ENCODE measurements around the gene NRL. TPM values are rescaled to one million over a fixed set of nuclear protein-coding genes. Genes with fewer than 3 reads are reported as not detected.
A peak's percentile ranks its signal among the peaks of the same experiment; 100 is the strongest.

NRL gene
- total RNA-seq, 1 experiment from 2014 or later, result 0.66 TPM

GRCh38 chr14:24147761-24148428 is 33.1 kb upstream of the NRL start:
- Histone ChIP-seq H3K4me1 (ENCODE audit: control insufficient read depth in 1 of 2, insufficient read depth in 2 of 2, low read length in 2 of 2) (peaks cover 13 to 17% of the 10 kb centered on the region in 2 experiments), H3K27me3 (ENCODE audit: insufficient read depth, low read length) (no peaks in the 10 kb centered on the region), H3K4me3 (replicated peaks in 1 of 2; ENCODE audit: low read depth in 1 of 2, low read length in 2 of 2) (peak overlapping the region; percentile 97 to 99), H3K9me3 (ENCODE audit: control insufficient read depth in 1 of 2, insufficient read depth in 1 of 2, low read depth in 1 of 2, low read length in 2 of 2) (no peaks in the 10 kb centered on the region), H3K4me2 (ENCODE audit: low read length) (peak overlapping the region; percentile 92), H2AFZ (ENCODE audit: low read depth, low read length, poor library complexity, severe bottlenecking) (no peak overlapping the region), H3K9ac (ENCODE audit: low read length) (peak overlapping the region; percentile 86), H3K9me2 (ENCODE audit: insufficient read depth) (no peaks in the 10 kb centered on the region), H3K79me2 (ENCODE audit: insufficient read depth, low read length) (peaks cover 58% of the 10 kb centered on the region), H3K27ac (ENCODE audit: low read depth, low read length) (peak overlapping the region; percentile 95), H4K20me1 (ENCODE audit: insufficient read depth) (no peaks in the 10 kb centered on the region), H3K36me3 (ENCODE audit: control insufficient read depth in 1 of 2, insufficient read depth in 2 of 2, low read length in 2 of 2) (peaks cover 35 to 40% of the 10 kb centered on the region in 2 experiments)
- RAD21 ChIA-PET (ENCODE audit: low non-redundant PET in 1 of 2, low total read pairs in 2 of 2, uncharacterized antibody in 2 of 2, unreplicated experiment in 2 of 2), result no interaction called here
- ATAC-seq (no peak), DNase-seq (ENCODE audit: low read depth, low spot score) (no peak)
- CTCF ChIA-PET, result interaction anchor here (2.1 to 3.9 kb wide), 2 partner anchors 13 to 90 kb away, joined by 7 to 19 read pairs; partner anchors contain the start of gene IRF9
- POLR2A ChIA-PET, result interaction anchor here (2.0 kb wide), 1 partner anchor 13 kb away, joined by 18 read pairs; the partner anchor contains the start of gene IRF9
- TF ChIP-seq CEBPB (IDR thresholded peaks at IDR 0.05; ENCODE audit: low read depth), result no peak
- peak; percentile 66; the same call in 1 of the 2 replicates for TF ChIP-seq ZFX (IDR thresholded peaks at IDR 0.05)
- intact Hi-C loops (cut with micrococcal nuclease), result no loop called here
- TSS peak; percentile 51 for BruUV-seq (replicated peaks)

GRCh38 chr14:24146978-24147760 is 32.4 kb upstream of the NRL start, which contains the start of gene RNF31:
TSS of gene RNF31 (plus strand) at chr14:24147498. CDS start at chr14:24147699, 201 bp downstream.
- RAD21 ChIA-PET (ENCODE audit: low non-redundant PET in 1 of 2, low total read pairs in 2 of 2, uncharacterized antibody in 2 of 2, unreplicated experiment in 2 of 2), result interaction anchor here (0.6 to 1.2 kb wide), 3 partner anchors 11 to 38 kb away, joined by 3 to 4 read pairs (median 4); partner anchors contain the start of genes IRF9 (in 1 of the 2) and PSME1 (in 1 of the 2)
- Histone ChIP-seq H3K36me3 (ENCODE audit: control insufficient read depth in 1 of 2, insufficient read depth in 2 of 2, low read length in 2 of 2) (peaks cover 34 to 37% of the 10 kb centered on the region in 2 experiments), H3K79me2 (ENCODE audit: insufficient read depth, low read length) (peaks cover 58% of the 10 kb centered on the region), H3K9ac (ENCODE audit: low read length) (peak within 1 kb of the TSS; percentile 86), H3K4me3 (replicated peaks in 1 of 2; ENCODE audit: low read depth in 1 of 2, low read length in 2 of 2) (peak within 1 kb of the TSS; percentile 97 to 99), H3K4me1 (ENCODE audit: control insufficient read depth in 1 of 2, insufficient read depth in 2 of 2, low read length in 2 of 2) (peaks cover 17 to 23% of the 10 kb centered on the region in 2 experiments), H4K20me1 (ENCODE audit: insufficient read depth) (no peaks in the 10 kb centered on the region), H2AFZ (ENCODE audit: low read depth, low read length, poor library complexity, severe bottlenecking) (no peak within 1 kb of the TSS), H3K27ac (ENCODE audit: low read depth, low read length) (peak within 1 kb of the TSS; percentile 95), H3K9me3 (ENCODE audit: control insufficient read depth in 1 of 2, insufficient read depth in 1 of 2, low read depth in 1 of 2, low read length in 2 of 2) (no peaks in the 10 kb centered on the region), H3K9me2 (ENCODE audit: insufficient read depth) (no peaks in the 10 kb centered on the region), H3K4me2 (ENCODE audit: low read length) (peak within 1 kb of the TSS; percentile 92), H3K27me3 (ENCODE audit: insufficient read depth, low read length) (no peaks in the 10 kb centered on the region)
- peak; percentile 88 for ATAC-seq
- intact Hi-C loops (cut with micrococcal nuclease), result loop anchor here (1.0 kb wide), 1 partner anchor 33 kb away; the partner anchor contains the start of genes DCAF11 and NRL
- POLR2A ChIA-PET, result interaction anchor here (0.7 to 2.3 kb wide), 13 partner anchors 9 to 284 kb away, joined by 3 to 24 read pairs (median 4); partner anchors contain the start of genes DCAF11, IPO4, IRF9 and NRL
- peak; percentile 96 for DNase-seq (ENCODE audit: low read depth, low spot score)
- BruUV-seq (replicated peaks), result no TSS peak
- TF ChIP-seq ELF1 (IDR thresholded peaks at IDR 0.05; ENCODE audit: borderline replicate concordance, low read depth) (no peak), JUND (IDR thresholded peaks at IDR 0.05) (no peak), FOSL1 (IDR thresholded peaks at IDR 0.05; ENCODE audit: low read depth) (no peak), YY1 (IDR thresholded peaks at IDR 0.05; ENCODE audit: extremely low read depth, insufficient replicate concordance, low read depth, low read length) (no peak), ZFX (IDR thresholded peaks at IDR 0.05) (peak; percentile 84), POLR2AphosphoS5 (IDR thresholded peaks at IDR 0.05; ENCODE audit: low read depth, low read length) (peak; percentile 76), EZH2phosphoT487 (IDR thresholded peaks at IDR 0.05; ENCODE audit: borderline replicate concordance) (no peak), CEBPB (IDR thresholded peaks at IDR 0.05; ENCODE audit: low read depth) (no peak), SRF (IDR thresholded peaks at IDR 0.05; ENCODE audit: low read depth) (no peak)
- CTCF ChIA-PET, result interaction anchor here (0.6 to 3.9 kb wide), 13 partner anchors 8 to 284 kb away, joined by 3 to 19 read pairs (median 3); partner anchors contain the start of genes CIDEB, DCAF11, IRF9 and NRL

Measured in HCT116 (cell line).